ENCODE measurements around the gene ELFN1. TPM values are rescaled to one million over a fixed set of nuclear protein-coding genes. Genes with fewer than 3 reads are reported as not detected.
A peak's percentile ranks its signal among the peaks of the same experiment; 100 is the strongest.

ELFN1 gene
- polyA plus RNA-seq, 1 of the 3 experiments (the other 2 are of a cell fraction) = 0.05 TPM

- TF ChIP-seq, protein P1, sequence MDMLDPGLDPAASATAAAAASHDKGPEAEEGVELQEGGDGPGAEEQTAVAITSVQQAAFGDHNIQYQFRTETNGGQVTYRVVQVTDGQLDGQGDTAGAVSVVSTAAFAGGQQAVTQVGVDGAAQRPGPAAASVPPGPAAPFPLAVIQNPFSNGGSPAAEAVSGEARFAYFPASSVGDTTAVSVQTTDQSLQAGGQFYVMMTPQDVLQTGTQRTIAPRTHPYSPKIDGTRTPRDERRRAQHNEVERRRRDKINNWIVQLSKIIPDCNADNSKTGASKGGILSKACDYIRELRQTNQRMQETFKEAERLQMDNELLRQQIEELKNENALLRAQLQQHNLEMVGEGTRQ (IDR thresholded peaks at IDR 0.05; ENCODE audit: borderline replicate concordance, low read depth, low read length) = no peak
- TF ChIP-seq, protein P2, sequence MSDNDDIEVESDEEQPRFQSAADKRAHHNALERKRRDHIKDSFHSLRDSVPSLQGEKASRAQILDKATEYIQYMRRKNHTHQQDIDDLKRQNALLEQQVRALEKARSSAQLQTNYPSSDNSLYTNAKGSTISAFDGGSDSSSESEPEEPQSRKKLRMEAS (IDR thresholded peaks at IDR 0.05; ENCODE audit: low read depth) = no peak
- no peak for TF ChIP-seq REST (IDR thresholded peaks at IDR 0.05; ENCODE audit: low read depth, low read length)
These were observed 3.6 kb downstream of the ELFN1 start (continued) for GRCh38 chr7:1673581-1674118.

DNA sequence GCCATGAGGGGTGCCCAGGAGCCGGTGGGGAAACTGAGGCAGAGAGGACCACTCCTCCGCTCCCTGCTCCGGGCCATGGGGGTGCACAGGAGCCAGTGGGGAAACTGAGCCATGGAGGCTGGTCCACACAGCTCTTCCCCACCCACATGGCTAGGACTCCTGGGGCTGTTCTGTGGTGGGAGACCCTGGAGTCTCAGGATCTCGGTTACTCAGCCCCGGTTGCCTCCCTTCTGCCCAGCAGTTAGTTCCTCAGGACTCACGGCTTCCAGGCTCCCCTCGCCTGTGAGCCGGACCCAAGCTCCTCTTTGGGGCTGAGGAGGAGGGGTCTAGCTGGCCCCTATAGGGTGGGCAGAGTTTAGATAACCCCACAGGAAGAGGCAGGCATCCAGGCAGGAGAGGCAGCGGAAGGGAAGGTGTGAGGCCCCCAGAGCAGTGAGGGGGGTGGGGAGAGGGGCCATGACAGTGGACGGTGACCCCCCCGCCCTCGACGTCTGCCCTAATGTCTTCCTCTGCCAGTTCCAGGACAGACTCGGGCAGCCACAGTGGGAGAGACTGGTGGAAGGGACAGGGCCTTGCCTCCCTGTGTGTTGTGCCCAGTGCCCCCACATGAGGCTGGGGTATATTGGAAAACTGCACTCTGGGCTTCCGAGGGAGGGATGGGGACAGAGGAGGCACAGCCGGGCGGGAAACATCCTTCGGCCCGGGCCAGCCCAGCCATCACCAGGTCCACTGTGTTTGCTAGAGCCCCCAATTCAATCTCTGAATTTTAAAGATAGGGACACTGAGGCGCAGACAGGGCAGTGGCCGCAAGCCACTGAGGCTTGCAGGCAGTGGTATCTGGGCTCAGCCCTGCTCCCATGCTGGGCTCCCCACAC, 4.3 kb downstream of the ELFN1 start:
- WGBS (ENCODE audit: low lambda C conversion rate) = 60% methylated on average over 19 of the region's 21 CpGs
- Histone ChIP-seq H3K36me3 (replicated peaks in 1 of 2; ENCODE audit: control insufficient read depth in 1 of 2, insufficient read depth in 2 of 2, low read length in 1 of 2) (no peaks in the 10 kb centered on the region), H3K9me2 (no peaks in the 10 kb centered on the region), H3K27me3 (ENCODE audit: insufficient read depth) (peaks cover 36% of the 10 kb centered on the region), H4K20me1 (ENCODE audit: insufficient read depth) (0 out of 2 replicates have a peak, but pooled peaks cover 8% of the 10 kb centered on the region), H3K4me2 (no peak overlapping the region), H3K9ac (no peak overlapping the region), H3K79me2 (ENCODE audit: insufficient read depth) (no peaks in the 10 kb centered on the region), H3K27ac (ENCODE audit: low read depth in 2 of 2, low read length in 1 of 2) (no peak overlapping the region; a peak in 1 of 4 replicates), H2AFZ (ENCODE audit: low read depth) (no peak overlapping the region), H3K4me1 (ENCODE audit: control insufficient read depth in 1 of 2, insufficient read depth in 2 of 2, low read depth in 1 of 2, low read length in 1 of 2) (peaks cover 0 to 88% of the 10 kb centered on the region in 2 experiments; a peak in 1 of 4 replicates), H3K9me3 (no peaks in the 10 kb centered on the region), H3K4me3 (ENCODE audit: low read depth in 2 of 2, low read length in 1 of 2) (no peak overlapping the region), H3F3A (replicated peaks; ENCODE audit: insufficient read depth) (no peaks in the 10 kb centered on the region)
- DNase-seq = peak; percentile 27
- CTCF ChIA-PET = interaction anchor here (0.6 to 1.2 kb wide), 3 partner anchors 10 to 95 kb away, joined by 3 to 4 read pairs (median 3); no protein-coding TSS in a partner anchor
- POLR2A ChIA-PET = interaction anchor here (0.9 to 1.6 kb wide), 3 partner anchors 10 to 26 kb away, joined by 3 to 4 read pairs (median 3); no protein-coding TSS in a partner anchor
- TF ChIP-seq RFX5 (IDR thresholded peaks at IDR 0.05; ENCODE audit: low read length) = no peak
- no peak for TF ChIP-seq GABPA (IDR thresholded peaks at IDR 0.05; ENCODE audit: low read depth)
- no peak for TF ChIP-seq RXRA (IDR thresholded peaks at IDR 0.05; ENCODE audit: borderline replicate concordance, low read depth)
- TF ChIP-seq CHD2 (IDR thresholded peaks at IDR 0.05; ENCODE audit: low read length, partially characterized antibody) = no peak
- no peak for TF ChIP-seq USF1 (IDR thresholded peaks at IDR 0.05; ENCODE audit: borderline replicate concordance, low read depth)
- TF ChIP-seq, protein P3, sequence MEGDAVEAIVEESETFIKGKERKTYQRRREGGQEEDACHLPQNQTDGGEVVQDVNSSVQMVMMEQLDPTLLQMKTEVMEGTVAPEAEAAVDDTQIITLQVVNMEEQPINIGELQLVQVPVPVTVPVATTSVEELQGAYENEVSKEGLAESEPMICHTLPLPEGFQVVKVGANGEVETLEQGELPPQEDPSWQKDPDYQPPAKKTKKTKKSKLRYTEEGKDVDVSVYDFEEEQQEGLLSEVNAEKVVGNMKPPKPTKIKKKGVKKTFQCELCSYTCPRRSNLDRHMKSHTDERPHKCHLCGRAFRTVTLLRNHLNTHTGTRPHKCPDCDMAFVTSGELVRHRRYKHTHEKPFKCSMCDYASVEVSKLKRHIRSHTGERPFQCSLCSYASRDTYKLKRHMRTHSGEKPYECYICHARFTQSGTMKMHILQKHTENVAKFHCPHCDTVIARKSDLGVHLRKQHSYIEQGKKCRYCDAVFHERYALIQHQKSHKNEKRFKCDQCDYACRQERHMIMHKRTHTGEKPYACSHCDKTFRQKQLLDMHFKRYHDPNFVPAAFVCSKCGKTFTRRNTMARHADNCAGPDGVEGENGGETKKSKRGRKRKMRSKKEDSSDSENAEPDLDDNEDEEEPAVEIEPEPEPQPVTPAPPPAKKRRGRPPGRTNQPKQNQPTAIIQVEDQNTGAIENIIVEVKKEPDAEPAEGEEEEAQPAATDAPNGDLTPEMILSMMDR (IDR thresholded peaks at IDR 0.05) = no peak
- TF ChIP-seq POLR2AphosphoS5 (IDR thresholded peaks at IDR 0.05; ENCODE audit: low read depth, low read length) = no peak
- no peak for TF ChIP-seq EZH2phosphoT487 (IDR thresholded peaks at IDR 0.05; ENCODE audit: borderline replicate concordance, low read depth)
- no peak for TF ChIP-seq REST (IDR thresholded peaks at IDR 0.05; ENCODE audit: low read depth, low read length)
- TF ChIP-seq TAF1 (IDR thresholded peaks at IDR 0.05; ENCODE audit: borderline replicate concordance, low read depth, low read length) = no peak
- no peak for TF ChIP-seq RCOR1 (IDR thresholded peaks at IDR 0.05; ENCODE audit: low read length)
- TF ChIP-seq FOXM1 (IDR thresholded peaks at IDR 0.05; ENCODE audit: low read depth) = no peak
- TF ChIP-seq FOXJ3 (CRISPR knock-in tag; IDR thresholded peaks at IDR 0.05) = no peak
- no peak for TF ChIP-seq SIN3A (IDR thresholded peaks at IDR 0.05; ENCODE audit: borderline replicate concordance, low read depth, low read length)
